Calu3 (cell line): ENCODE measurements around the gene C15orf62. TPM values are rescaled to one million over a fixed set of nuclear protein-coding genes. Genes with fewer than 3 reads are reported as not detected.
A peak's percentile ranks its signal among the peaks of the same experiment; 100 is the strongest.

Source experiments
- BruUV-seq: library from RNA; stranded (reverse); fragments of 400-500 nt; replicated peaks from 2 replicates; lab custom pipeline; 2021; lab: Mats Ljungman, UMichigan
- CTCF ChIA-PET: fragments of 300-600 bp; sonication (Branson Sonifier 250); formaldehyde crosslinking; loops from one replicate; lab custom pipeline; 2022; ENCODE audit warnings: antibody characterized with exemption; lab: Charles Lee
- DNase-seq: peaks from one replicate; pipeline ENCODE4 v3.0.0; 2022
- H3K27ac Mint-ChIP-seq: one replicate; pipeline ENCODE4 v1.8.0; 2022; ENCODE audit warnings: mixed read lengths; ENCODE audit not compliant: unreplicated experiment
- H3K27me3 Mint-ChIP-seq: one replicate; pipeline ENCODE4 v1.8.0; 2022; ENCODE audit warnings: mixed read lengths; ENCODE audit not compliant: unreplicated experiment
- H3K36me3 Mint-ChIP-seq: one replicate; pipeline ENCODE4 v1.8.0; 2022; ENCODE audit warnings: mild to moderate bottlenecking, moderate library complexity, mixed read lengths; ENCODE audit not compliant: insufficient read depth, unreplicated experiment
- H3K4me1 Mint-ChIP-seq: one replicate; pipeline ENCODE4 v1.8.0; 2022; ENCODE audit warnings: mild to moderate bottlenecking, low read depth, mixed read lengths; ENCODE audit not compliant: unreplicated experiment
- H3K4me3 Mint-ChIP-seq: one replicate; pipeline ENCODE4 v1.8.0; 2022; ENCODE audit warnings: mild to moderate bottlenecking, low read depth, moderate library complexity, mixed read lengths; ENCODE audit not compliant: unreplicated experiment
- H3K9me3 Mint-ChIP-seq: one replicate; pipeline ENCODE4 v1.8.0; 2022; ENCODE audit warnings: low read depth, mixed read lengths; ENCODE audit not compliant: unreplicated experiment
- intact Hi-C: fragments of 100-400 bp; cut with micrococcal nuclease; formaldehyde crosslinking; loops from one replicate; pipeline ENCODE4 v1.10.0; 2022; ENCODE audit not compliant: unreplicated experiment
- total RNA-seq: library from RNA; stranded (reverse); gene quantifications from 2 replicates; pipeline ENCODE4 v1.2.3, GENCODE V29; 2022
- TF ChIP-seq, protein P1 (sequence below): fragments of 200-600 bp; IDR thresholded peaks from one replicate; pipeline ENCODE4 v1.8.0; 2022; ENCODE audit warnings: antibody characterized with exemption; ENCODE audit not compliant: unreplicated experiment

C15orf62 gene
- total RNA-seq, 1 experiment from 2014 or later, result 0.64 TPM

- Mint-ChIP-seq H3K27me3 (no peaks in the 10 kb centered on the region), H3K4me1 (no peaks in the 10 kb centered on the region), H3K36me3 (peaks cover 25% of the 10 kb centered on the region), H3K27ac (no peak overlapping the region), H3K4me3 (no peak overlapping the region), H3K9me3 (no peaks in the 10 kb centered on the region)
- intact Hi-C loops, result no loop called here
- no peak for DNase-seq
- BruUV-seq, result no TSS peak
- TF ChIP-seq, protein P1, sequence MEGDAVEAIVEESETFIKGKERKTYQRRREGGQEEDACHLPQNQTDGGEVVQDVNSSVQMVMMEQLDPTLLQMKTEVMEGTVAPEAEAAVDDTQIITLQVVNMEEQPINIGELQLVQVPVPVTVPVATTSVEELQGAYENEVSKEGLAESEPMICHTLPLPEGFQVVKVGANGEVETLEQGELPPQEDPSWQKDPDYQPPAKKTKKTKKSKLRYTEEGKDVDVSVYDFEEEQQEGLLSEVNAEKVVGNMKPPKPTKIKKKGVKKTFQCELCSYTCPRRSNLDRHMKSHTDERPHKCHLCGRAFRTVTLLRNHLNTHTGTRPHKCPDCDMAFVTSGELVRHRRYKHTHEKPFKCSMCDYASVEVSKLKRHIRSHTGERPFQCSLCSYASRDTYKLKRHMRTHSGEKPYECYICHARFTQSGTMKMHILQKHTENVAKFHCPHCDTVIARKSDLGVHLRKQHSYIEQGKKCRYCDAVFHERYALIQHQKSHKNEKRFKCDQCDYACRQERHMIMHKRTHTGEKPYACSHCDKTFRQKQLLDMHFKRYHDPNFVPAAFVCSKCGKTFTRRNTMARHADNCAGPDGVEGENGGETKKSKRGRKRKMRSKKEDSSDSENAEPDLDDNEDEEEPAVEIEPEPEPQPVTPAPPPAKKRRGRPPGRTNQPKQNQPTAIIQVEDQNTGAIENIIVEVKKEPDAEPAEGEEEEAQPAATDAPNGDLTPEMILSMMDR, result no peak
- CTCF ChIA-PET, result no interaction called here
Measured at GRCh38 chr15:40750885-40751284, 18.9 kb upstream of the C15orf62 start.

- H3K27me3 Mint-ChIP-seq, result no peaks in the 10 kb centered on the region
- no peak for DNase-seq
- CTCF ChIA-PET, result no interaction called here
- H3K36me3 Mint-ChIP-seq, result peaks cover 25% of the 10 kb centered on the region
- no TSS peak for BruUV-seq
- H3K4me3 Mint-ChIP-seq, result no peak overlapping the region
- H3K4me1 Mint-ChIP-seq, result no peaks in the 10 kb centered on the region
- intact Hi-C loops, result no loop called here
- TF ChIP-seq, protein P1, result no peak
- no peak overlapping the region for H3K27ac Mint-ChIP-seq
- no peaks in the 10 kb centered on the region for H3K9me3 Mint-ChIP-seq
Measured at GRCh38 chr15:40751745-40752144, 18.0 kb upstream of the C15orf62 start.

DNA sequence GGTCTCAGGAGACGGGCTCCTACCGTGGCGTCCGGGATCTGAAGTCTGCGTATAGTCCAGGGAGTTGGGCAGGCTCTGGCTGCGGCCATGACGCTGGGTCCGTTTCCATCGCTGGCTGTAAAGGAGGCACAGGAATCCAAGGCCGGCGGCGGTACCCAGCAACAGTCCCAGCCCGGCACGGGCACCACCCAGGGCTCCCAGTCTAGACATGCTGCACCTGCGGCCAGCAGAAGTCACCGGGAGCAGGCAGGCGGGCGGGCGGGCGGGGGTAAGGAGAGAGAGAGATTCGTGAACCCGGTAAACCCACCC is 15.3 kb upstream of the C15orf62 start:
- H3K36me3 Mint-ChIP-seq, result peaks cover 25% of the 10 kb centered on the region
- H3K9me3 Mint-ChIP-seq, result no peaks in the 10 kb centered on the region
- H3K27me3 Mint-ChIP-seq, result no peaks in the 10 kb centered on the region
- TF ChIP-seq, protein P1, result no peak
- no peak for DNase-seq
- CTCF ChIA-PET, result interaction anchor here (0.7 kb wide), 1 partner anchor 28 kb away, joined by 8 read pairs; no protein-coding TSS in a partner anchor
- peak overlapping the region; percentile 93 for H3K4me3 Mint-ChIP-seq
- H3K27ac Mint-ChIP-seq, result no peak overlapping the region
- H3K4me1 Mint-ChIP-seq, result no peaks in the 10 kb centered on the region
- intact Hi-C loops, result no loop called here
- no TSS peak for BruUV-seq

- no peaks in the 10 kb centered on the region for H3K4me1 Mint-ChIP-seq
- H3K36me3 Mint-ChIP-seq, result peaks cover 25% of the 10 kb centered on the region
- intact Hi-C loops, result no loop called here
- DNase-seq, result peak; percentile 90
- H3K27ac Mint-ChIP-seq, result peak within 1 kb of the TSS; percentile 53
- TF ChIP-seq, protein P1, result no peak
- no peaks in the 10 kb centered on the region for H3K9me3 Mint-ChIP-seq
- no peaks in the 10 kb centered on the region for H3K27me3 Mint-ChIP-seq
- BruUV-seq, result TSS peak; percentile 92
- CTCF ChIA-PET, result no interaction called here
- H3K4me3 Mint-ChIP-seq, result peak within 1 kb of the TSS; percentile 93
Measured at GRCh38 chr15:40754883-40755811, 14.6 kb upstream of the C15orf62 start, which contains the start of gene RMDN3. TSS of gene RMDN3 (minus strand) at chr15:40755254. CDS start at chr15:40754783, 471 bp downstream.
